NOMO-1 treated with DMSO at 0.1 percent for 48 hours (cell line): ENCODE data around the gene FKBP9.
"Not testable (repeated sequence)": the region's sequence is repeated elsewhere in the genome, so short reads cannot be mapped to it uniquely, and the experiment has no call there.

ENCODE experiments used
- DNase-seq: peaks from one replicate; lab custom pipeline; 2025; ENCODE audit not compliant: unreplicated experiment; lab: John Stamatoyannopoulos, UW

Gene FKBP9

GRCh38 chr7:32952876-32953275 is 4.4 kb upstream of the FKBP9 start:
- DNase-seq, result no peak

GRCh38 chr7:32958046-32959025 is 1.1 kb downstream of the FKBP9 start:
- no peak for DNase-seq

DNA sequence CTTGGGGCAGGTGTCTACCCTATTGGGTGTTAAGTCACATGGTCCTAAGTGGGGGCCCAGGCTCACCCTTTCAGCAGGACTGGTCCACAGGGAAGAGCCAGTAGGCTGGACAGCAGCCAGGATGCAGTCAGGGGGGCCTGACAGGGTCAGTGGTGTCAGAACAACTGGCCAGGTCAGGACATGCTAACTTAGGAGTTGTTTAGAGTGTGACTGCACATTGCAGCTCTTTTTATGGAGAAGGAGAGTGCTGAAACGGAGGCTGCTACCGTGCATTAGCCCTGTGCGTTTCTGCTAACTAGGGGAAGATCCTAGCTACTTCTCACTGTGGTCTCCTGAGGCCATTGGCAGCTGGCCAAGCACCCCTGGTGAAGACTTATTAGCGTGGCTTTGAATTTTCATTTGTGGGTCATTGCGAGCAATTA is 6.7 kb downstream of the FKBP9 start:
- not testable (repeated sequence) for DNase-seq

GRCh38 chr7:32964461-32965159 is 7.4 kb downstream of the FKBP9 start:
- DNase-seq, result not testable (repeated sequence)

GRCh38 chr7:32966489-32967267 is 9.4 kb downstream of the FKBP9 start:
- DNase-seq, result not testable (repeated sequence)

DNA sequence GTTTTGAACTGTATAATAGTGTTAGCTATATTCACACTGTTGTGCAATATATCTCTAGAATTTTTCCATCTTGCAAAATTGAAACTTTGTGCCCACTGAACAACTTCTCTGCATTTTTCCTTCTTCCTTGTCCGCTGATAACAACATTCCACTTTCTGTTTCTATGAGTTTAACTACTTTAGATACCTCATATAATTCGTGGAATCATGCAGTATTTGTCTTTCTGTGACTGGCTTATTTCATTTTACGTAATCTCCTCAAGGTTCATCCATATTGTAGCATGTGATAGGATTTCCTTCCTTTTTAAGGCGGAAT is 10.0 kb downstream of the FKBP9 start:
- peak; percentile 15 for DNase-seq

GRCh38 chr7:32971967-32972366 is 14.7 kb downstream of the FKBP9 start:
- DNase-seq, result not testable (repeated sequence)

DNA sequence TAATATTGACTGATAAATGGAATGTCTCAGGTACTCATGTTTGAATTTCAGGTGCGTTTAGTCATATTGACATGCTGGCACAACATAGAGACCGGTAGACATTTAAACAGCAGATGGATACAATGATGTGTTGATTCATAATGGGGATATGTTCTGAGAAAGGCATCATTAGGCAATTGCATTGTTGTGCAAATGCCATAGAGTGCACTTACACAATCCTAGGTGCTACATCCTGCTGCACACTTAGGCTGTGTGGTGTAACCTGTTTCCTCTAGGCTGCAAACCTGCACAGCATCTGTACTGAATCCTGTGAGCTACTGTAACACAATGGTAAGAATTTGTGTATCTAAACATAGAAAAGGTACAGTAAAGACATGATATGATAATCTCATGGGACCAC is 19.9 kb downstream of the FKBP9 start:
- DNase-seq, result not testable (repeated sequence)

DNA sequence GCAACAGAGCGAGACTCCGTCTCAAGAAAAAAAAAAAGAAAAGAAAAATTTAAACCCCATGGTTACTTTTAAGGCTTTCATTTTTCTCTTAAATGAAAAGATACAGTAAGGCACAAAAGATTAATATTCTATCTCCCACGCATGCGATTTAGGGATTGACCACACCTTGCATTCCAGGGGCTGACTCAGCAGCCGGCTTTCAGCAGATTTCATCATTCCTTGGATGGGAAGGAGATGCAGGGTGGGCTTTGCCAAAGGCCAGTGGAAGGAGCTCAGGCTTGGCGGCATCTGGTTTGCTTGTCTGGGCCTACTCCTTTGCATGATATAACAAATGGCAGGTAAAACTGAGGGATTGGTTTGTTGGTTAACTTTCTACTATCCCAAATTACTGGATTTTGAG is 22.0 kb downstream of the FKBP9 start:
- not testable (repeated sequence) for DNase-seq

- DNase-seq, result not testable (repeated sequence)
Observed at GRCh38 chr7:32979902-32980301, 22.7 kb downstream of the FKBP9 start.

GRCh38 chr7:32988148-32988547 is 30.9 kb downstream of the FKBP9 start:
- DNase-seq, result not testable (repeated sequence)

GRCh38 chr7:32991068-32991585 is 33.9 kb downstream of the FKBP9 start:
- not testable (repeated sequence) for DNase-seq

DNA sequence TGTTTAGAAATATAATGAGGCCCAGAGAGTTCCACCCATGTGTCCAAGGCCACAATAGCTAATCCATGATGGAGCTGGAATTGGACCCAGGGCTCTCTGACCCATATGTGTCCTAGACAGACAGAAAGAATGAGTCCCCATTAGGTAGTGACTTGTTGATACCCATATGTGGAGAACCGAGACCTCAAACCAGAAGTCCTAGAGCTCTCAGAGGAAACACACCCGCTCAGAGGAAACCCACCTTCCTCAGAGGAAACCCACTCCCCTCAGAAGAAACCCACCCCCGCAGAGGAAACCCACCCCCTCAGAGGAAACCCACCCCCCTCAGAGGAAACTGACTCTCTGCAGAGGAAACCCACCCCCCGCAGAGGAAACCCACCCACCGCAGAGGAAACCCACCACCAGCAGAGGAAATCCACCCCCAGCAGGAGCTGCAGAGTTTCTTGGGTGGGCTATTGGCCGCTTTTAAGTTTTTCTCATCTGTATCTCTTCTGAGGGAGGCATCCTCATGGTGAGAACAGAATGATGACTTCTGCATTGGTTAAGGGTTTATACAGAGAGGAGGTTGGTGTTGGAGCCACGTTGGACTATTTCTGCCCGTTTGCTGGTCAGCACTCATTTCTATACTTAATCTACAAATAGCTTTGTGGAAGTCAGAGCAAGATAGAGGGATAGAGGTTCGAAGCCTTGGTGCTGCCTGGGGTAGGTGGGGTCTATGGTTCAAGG is 34.9 kb downstream of the FKBP9 start:
- not testable (repeated sequence) for DNase-seq

- DNase-seq, result not testable (repeated sequence)
Observed at GRCh38 chr7:32992750-32993149, 35.5 kb downstream of the FKBP9 start.

- DNase-seq, result not testable (repeated sequence)
Observed at GRCh38 chr7:32997956-32998355, 40.7 kb downstream of the FKBP9 start.

- DNase-seq, result not testable (repeated sequence)
Observed at GRCh38 chr7:32998361-32999171, 41.3 kb downstream of the FKBP9 start.

DNA sequence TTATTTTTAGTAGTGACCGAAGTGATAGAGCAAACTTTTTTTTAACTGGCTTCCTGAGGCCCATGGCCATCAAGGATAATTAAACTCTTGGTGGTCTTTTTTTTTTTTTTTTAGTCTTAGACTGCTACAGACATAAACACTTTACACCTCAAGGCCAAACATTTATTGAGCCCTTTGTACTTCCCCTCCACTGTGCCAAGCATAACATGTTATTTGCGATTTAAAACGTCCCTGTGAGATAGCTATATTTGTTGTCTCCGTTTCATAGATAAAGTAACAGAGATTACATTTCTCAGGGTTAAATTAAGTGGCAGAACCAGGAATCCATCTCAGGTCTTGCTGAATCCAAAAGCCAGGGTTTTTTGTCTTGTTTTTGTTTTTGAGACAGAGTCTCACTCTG is 42.1 kb downstream of the FKBP9 start:
- DNase-seq, result not testable (repeated sequence)

GRCh38 chr7:33003111-33003510 is 45.9 kb downstream of the FKBP9 start:
- DNase-seq, result not testable (repeated sequence)

DNA sequence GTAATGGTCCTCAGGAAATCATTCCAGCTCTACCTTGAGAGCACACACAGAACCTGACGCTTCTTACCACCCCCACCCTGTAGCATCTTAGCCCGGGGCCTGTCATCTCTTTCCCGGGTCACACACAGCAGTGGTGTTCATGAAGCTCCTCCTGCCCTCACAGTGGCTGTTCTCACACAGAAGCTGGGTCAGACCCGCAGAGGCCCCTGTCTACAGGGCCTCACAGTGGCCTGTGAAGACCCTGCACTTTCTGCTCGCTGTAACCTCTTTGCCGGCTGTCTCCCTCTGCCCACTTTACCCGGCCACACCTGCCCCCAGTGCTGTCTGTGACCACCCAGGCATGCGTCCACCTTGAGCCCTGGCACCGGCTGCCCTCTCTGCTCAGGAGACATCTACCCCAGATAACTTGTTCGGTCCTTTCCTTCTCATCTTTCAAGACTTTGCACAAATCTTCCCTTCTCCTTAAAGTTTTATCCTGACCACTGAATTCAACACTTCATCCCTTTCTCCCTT is 46.9 kb downstream of the FKBP9 start:
- DNase-seq, result not testable (repeated sequence)
